HepG2 (cell line): ENCODE measurements around the gene FOXA1. TPM values are rescaled to one million over a fixed set of nuclear protein-coding genes. Genes with fewer than 3 reads are reported as not detected.
A peak's percentile ranks its signal among the peaks of the same experiment; 100 is the strongest.

Source experiments
- FOXA1 ChIP-seq, 2 experiments: fragments of 450-650 bp in 1 of 2; sonication (generic) in 1 of 2; formaldehyde crosslinking in 1 of 2; IDR thresholded peaks; 2 replicates each; pipeline versions ENCODE4 v1.4.0 to v1.6.1; 2016 to 2020; ENCODE audit warnings: missing genetic modification reagents in 1 of 2
- GATAD2A ChIP-seq: IDR thresholded peaks from 2 replicates; pipeline ENCODE4 v1.6.1; 2016
- IKZF4 ChIP-seq: sonication (generic); formaldehyde crosslinking; IDR thresholded peaks from 2 replicates; pipeline ENCODE4 v1.5.1; 2020; ENCODE audit warnings: borderline replicate concordance, mild to moderate bottlenecking, low read depth, missing genetic modification reagents; ENCODE audit errors: not compliant biosample characterization
- KDM5A ChIP-seq: fragments of 200-600 bp; sonication (generic); IDR thresholded peaks from 2 replicates; pipeline ENCODE4 v1.7.0; 2018; ENCODE audit warnings: antibody characterized with exemption, mild to moderate bottlenecking, low read length, borderline replicate concordance
- KLF15 ChIP-seq: sonication (generic); formaldehyde crosslinking; IDR thresholded peaks from 2 replicates; pipeline ENCODE4 v1.8.1; 2023; ENCODE audit warnings: borderline replicate concordance, mild to moderate bottlenecking, inconsistent platforms, missing genetic modification reagents, mixed read lengths
- NFYC ChIP-seq: IDR thresholded peaks from 2 replicates; pipeline ENCODE4 v1.6.1; 2016; ENCODE audit warnings: missing genetic modification reagents, missing compliant biosample characterization
- NR0B2 ChIP-seq: sonication (generic); formaldehyde crosslinking; IDR thresholded peaks from 2 replicates; pipeline ENCODE4 v1.4.0; 2020; ENCODE audit warnings: mild to moderate bottlenecking, missing genetic modification reagents
- RBFOX2 ChIP-seq: fragments of 200-400 bp; formaldehyde crosslinking; IDR thresholded peaks from 2 replicates; pipeline ENCODE4 v1.6.1; 2017; ENCODE audit warnings: low read depth, mild to moderate bottlenecking, low read length
- TCF12 ChIP-seq, 2 experiments: fragments of 450-650 bp in 1 of 2; sonication (generic) in 1 of 2; formaldehyde crosslinking in 1 of 2; IDR thresholded peaks; 2 replicates each; pipeline versions ENCODE4 v1.6.1 to v1.8.0; 2017 to 2022; ENCODE audit warnings: antibody characterized with exemption in 1 of 2, mild to moderate bottlenecking in 1 of 2, missing genetic modification reagents in 1 of 2, moderate library complexity in 1 of 2
- TSC22D2 ChIP-seq: sonication (generic); formaldehyde crosslinking; IDR thresholded peaks from 2 replicates; pipeline ENCODE4 v1.5.1; 2020; ENCODE audit warnings: missing genetic modification reagents, mild to moderate bottlenecking, borderline replicate concordance
- ZBTB34 ChIP-seq: sonication (generic); formaldehyde crosslinking; IDR thresholded peaks from 2 replicates; pipeline ENCODE4 v1.8.0; 2022; ENCODE audit warnings: mild to moderate bottlenecking, missing genetic modification reagents
- ZKSCAN8 ChIP-seq: IDR thresholded peaks from 2 replicates; pipeline ENCODE4 v1.6.1; 2016; ENCODE audit warnings: borderline replicate concordance, missing genetic modification reagents, missing compliant biosample characterization
- ZNF18 ChIP-seq: sonication (generic); formaldehyde crosslinking; IDR thresholded peaks from 2 replicates; pipeline ENCODE4 v1.8.0; 2022; ENCODE audit warnings: mild to moderate bottlenecking, missing genetic modification reagents; ENCODE audit not compliant: insufficient replicate concordance
- ZNF207 ChIP-seq: fragments of 450-650 bp; IDR thresholded peaks from 2 replicates; pipeline ENCODE4 v1.6.1; 2016; ENCODE audit warnings: antibody characterized with exemption, borderline replicate concordance
- ZNF512B ChIP-seq: sonication (generic); formaldehyde crosslinking; IDR thresholded peaks from 2 replicates; pipeline ENCODE4 v1.5.1; 2020; ENCODE audit warnings: missing genetic modification reagents, mild to moderate bottlenecking, borderline replicate concordance
- ZNF615 ChIP-seq: sonication (generic); formaldehyde crosslinking; IDR thresholded peaks from 2 replicates; pipeline ENCODE4 v1.5.0; 2020; ENCODE audit warnings: mild to moderate bottlenecking, missing genetic modification reagents, borderline replicate concordance
- ZNF704 ChIP-seq: sonication (generic); formaldehyde crosslinking; IDR thresholded peaks from 2 replicates; pipeline ENCODE4 v1.8.1; 2023; ENCODE audit warnings: mild to moderate bottlenecking, inconsistent platforms, moderate library complexity, missing genetic modification reagents, borderline replicate concordance
- ZNF713 ChIP-seq: sonication (generic); formaldehyde crosslinking; IDR thresholded peaks from 2 replicates; pipeline ENCODE4 v1.4.0; 2020; ENCODE audit warnings: mild to moderate bottlenecking, missing genetic modification reagents
- ZSCAN12 ChIP-seq: sonication (generic); formaldehyde crosslinking; IDR thresholded peaks from 2 replicates; pipeline ENCODE4 v1.9.0; 2021; ENCODE audit warnings: mild to moderate bottlenecking, missing genetic modification reagents
- polyA plus RNA-seq, 8 experiments: library from polyadenylated mRNA; depleted of rRNA in 3 of 8; stranded (reverse) in 7 of 8; unstranded in 1 of 8; fragments of >200 nt; fragmentation: Illumina TruSeq in 4 of 8; extraction: Trizol in 4 of 8; gene quantifications; 2 replicates each; pipeline versions ENCODE4 v1.2.1 to v1.2.3, GENCODE V29; 2011 to 2016; ENCODE audit warnings: low read depth in 4 of 8, missing spikeins in 1 of 8, mixed read lengths in 1 of 8; ENCODE audit not compliant: insufficient read depth in 1 of 8
- total RNA-seq, 5 experiments: library from RNA; depleted of rRNA; stranded (reverse); fragments of >200 nt; fragmentation: Illumina TruSeq; extraction: Trizol; gene quantifications; 2 replicates each; pipeline ENCODE4 v1.2.3, GENCODE V29; 2016; ENCODE audit warnings: low read depth in 1 of 5

Gene FOXA1
- total and polyA plus RNA-seq, 2 of the 13 experiments (the other 11 are each of a cell fraction or from before 2014, with no cell fraction given) = 43.4 to 58.6 TPM

- no peak for TF ChIP-seq ZNF18
- peak; percentile 78 for TF ChIP-seq KDM5A
- peak; percentile 98; the same call in 1 of the 2 replicates for TF ChIP-seq ZNF512B (CRISPR knock-in tag)
- peak; percentile 52; the same call in 1 of the 2 replicates for TF ChIP-seq ZNF704 (CRISPR knock-in tag)
- TF ChIP-seq ZBTB34 (CRISPR knock-in tag) = no peak; the same call in 1 of the 2 replicates
- 0 out of 2 replicates have a peak, but pooled peaks have one; percentile 60 for TF ChIP-seq ZKSCAN8
- TF ChIP-seq RBFOX2 = peak; percentile 97
- TF ChIP-seq ZNF713 (CRISPR knock-in tag) = no peak
- TF ChIP-seq IKZF4 = no peak
- TF ChIP-seq ZNF615 = peak; percentile 58; the same call in 1 of the 2 replicates
- peak; percentile 94 for TF ChIP-seq KLF15 (CRISPR knock-in tag)
- no peak for TF ChIP-seq TCF12 (IDR thresholded peaks at IDR 0.05)
- TF ChIP-seq TCF12 (CRISPR knock-in tag; IDR thresholded peaks at IDR 0.05) = peak; percentile 72; the same call in 1 of the 2 replicates
- TF ChIP-seq GATAD2A (CRISPR knock-in tag) = peak; percentile 74; the same call in 1 of the 2 replicates
- peak; percentile 64; the same call in 1 of the 2 replicates for TF ChIP-seq NR0B2 (CRISPR knock-in tag)
- TF ChIP-seq ZNF207 = no peak
- TF ChIP-seq FOXA1 (IDR thresholded peaks at IDR 0.05) = no peak
- peak; percentile 89 for TF ChIP-seq FOXA1 (CRISPR knock-in tag; IDR thresholded peaks at IDR 0.05)
- TF ChIP-seq TSC22D2 (CRISPR knock-in tag) = 0 out of 2 replicates have a peak, but pooled peaks have one; percentile 47
- TF ChIP-seq NFYC (CRISPR knock-in tag) = peak; percentile 4; the same call in 1 of the 2 replicates
- TF ChIP-seq ZSCAN12 (CRISPR knock-in tag) = peak; percentile 63
These were observed 7.0 kb downstream of the FOXA1 start (continued) for GRCh38 chr14:37587881-37588666.
